Activated B cell treated with CpG ODN at 0.5 μM for 24 hours (primary cell): ENCODE data around the gene ZNF563. TPM values are rescaled to one million over a fixed set of nuclear protein-coding genes. Genes with fewer than 3 reads are reported as not detected.

ENCODE experiments used
- ATAC-seq: fragments of 200-7000 bp; cut with Tn5 transposase; one replicate; pipeline ENCODE4 v1.10.0; 2021; ENCODE audit warnings: low read depth, mild to moderate bottlenecking, moderate library complexity
- CTCF ChIA-PET: fragments of 350-600 bp; sonication (Branson Sonifier 250); formaldehyde crosslinking; loops from one replicate; lab custom pipeline; 2021; ENCODE audit warnings: antibody characterized with exemption; lab: Charles Lee
- POLR2A ChIA-PET: fragments of 350-600 bp; sonication (Branson Sonifier 250); formaldehyde crosslinking; loops from one replicate; lab custom pipeline; 2021; ENCODE audit warnings: antibody characterized with exemption; lab: Charles Lee
- DNase-seq: peaks from one replicate; pipeline ENCODE4 v3.0.0; 2022
- H3K27ac Mint-ChIP-seq: one replicate; pipeline ENCODE4 v1.8.0; 2020; ENCODE audit warnings: mixed read lengths
- H3K27me3 Mint-ChIP-seq: one replicate; pipeline ENCODE4 v1.8.0; 2021; ENCODE audit warnings: mixed read lengths
- H3K36me3 Mint-ChIP-seq: one replicate; pipeline ENCODE4 v1.8.0; 2021; ENCODE audit warnings: low read depth, mixed read lengths
- H3K4me1 Mint-ChIP-seq: one replicate; pipeline ENCODE4 v1.8.0; 2021; ENCODE audit warnings: mixed read lengths
- H3K4me3 Mint-ChIP-seq: one replicate; pipeline ENCODE4 v1.8.0; 2020; ENCODE audit warnings: mild to moderate bottlenecking, mixed read lengths
- H3K9me3 Mint-ChIP-seq: one replicate; pipeline ENCODE4 v1.8.0; 2020; ENCODE audit warnings: mixed read lengths
- intact Hi-C: fragments of 100-400 bp; cut with micrococcal nuclease; formaldehyde crosslinking; loops from one replicate; pipeline ENCODE4 v1.15.1; 2024
- total RNA-seq: library from RNA; stranded (reverse); gene quantifications from 2 replicates; pipeline ENCODE4 v1.2.3, GENCODE V29; 2022
- TF ChIP-seq, protein P1 (sequence below): fragments of 200-600 bp; IDR thresholded peaks from one replicate; pipeline ENCODE4 v1.8.0; 2022; ENCODE audit warnings: antibody characterized with exemption, mild to moderate bottlenecking

ZNF563 gene
- 3.6 and 3.7 TPM in 2 replicates for total RNA-seq

GRCh38 chr19:12333162-12334159 lies at the start of gene ZNF563:
TSS of gene ZNF563 (minus strand) at chr19:12333633. CDS start at chr19:12333482, 151 bp downstream.
- ATAC-seq (peak; percentile 86), DNase-seq (peak; percentile 93)
- intact Hi-C loops = loop anchor here (1.0 to 5.0 kb wide), 7 partner anchors 32 to 409 kb away; partner anchors contain the start of genes MAN2B1, WDR83, ZNF442 and ZNF443
- POLR2A ChIA-PET = interaction anchor here (0.5 to 4.1 kb wide), 27 partner anchors 26 to 958 kb away, joined by 3 to 67 read pairs (median 4); partner anchors contain the start of genes ZNF136, ZNF20, ZNF44 and ZNF441
- H3K27me3 Mint-ChIP-seq = no peaks in the 10 kb centered on the region
- CTCF ChIA-PET = interaction anchor here (0.9 to 1.9 kb wide), 3 partner anchors 11 to 32 kb away, joined by 3 to 7 read pairs (median 4); partner anchors contain the start of gene ZNF442
- H3K4me3 Mint-ChIP-seq = peak within 1 kb of the TSS; percentile 96
- H3K4me1 Mint-ChIP-seq = peaks cover 39% of the 10 kb centered on the region
- TF ChIP-seq, protein P1, sequence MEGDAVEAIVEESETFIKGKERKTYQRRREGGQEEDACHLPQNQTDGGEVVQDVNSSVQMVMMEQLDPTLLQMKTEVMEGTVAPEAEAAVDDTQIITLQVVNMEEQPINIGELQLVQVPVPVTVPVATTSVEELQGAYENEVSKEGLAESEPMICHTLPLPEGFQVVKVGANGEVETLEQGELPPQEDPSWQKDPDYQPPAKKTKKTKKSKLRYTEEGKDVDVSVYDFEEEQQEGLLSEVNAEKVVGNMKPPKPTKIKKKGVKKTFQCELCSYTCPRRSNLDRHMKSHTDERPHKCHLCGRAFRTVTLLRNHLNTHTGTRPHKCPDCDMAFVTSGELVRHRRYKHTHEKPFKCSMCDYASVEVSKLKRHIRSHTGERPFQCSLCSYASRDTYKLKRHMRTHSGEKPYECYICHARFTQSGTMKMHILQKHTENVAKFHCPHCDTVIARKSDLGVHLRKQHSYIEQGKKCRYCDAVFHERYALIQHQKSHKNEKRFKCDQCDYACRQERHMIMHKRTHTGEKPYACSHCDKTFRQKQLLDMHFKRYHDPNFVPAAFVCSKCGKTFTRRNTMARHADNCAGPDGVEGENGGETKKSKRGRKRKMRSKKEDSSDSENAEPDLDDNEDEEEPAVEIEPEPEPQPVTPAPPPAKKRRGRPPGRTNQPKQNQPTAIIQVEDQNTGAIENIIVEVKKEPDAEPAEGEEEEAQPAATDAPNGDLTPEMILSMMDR = no peak
- H3K36me3 Mint-ChIP-seq = peaks cover 3% of the 10 kb centered on the region
- H3K27ac Mint-ChIP-seq = peak within 1 kb of the TSS; percentile 92
- no peaks in the 10 kb centered on the region for H3K9me3 Mint-ChIP-seq

DNA sequence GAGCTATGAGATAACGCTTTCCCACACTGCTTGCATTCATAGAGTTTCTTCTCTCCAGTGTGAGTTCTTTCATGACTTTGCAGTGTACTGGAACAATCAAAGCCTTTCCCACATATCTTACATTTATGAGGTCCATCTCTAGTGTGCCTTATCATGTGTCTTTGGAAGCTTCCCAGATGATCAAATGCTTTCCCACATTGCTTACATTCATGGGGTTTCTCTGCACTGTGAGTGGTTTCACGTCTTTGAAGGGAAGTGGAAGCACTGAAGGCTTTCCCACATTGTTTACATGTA lies 47.0 kb upstream of the ZNF563 start:
- H3K9me3 Mint-ChIP-seq = peaks cover 31% of the 10 kb centered on the region
- H3K4me3 Mint-ChIP-seq = no peak overlapping the region
- peaks cover 60% of the 10 kb centered on the region for H3K36me3 Mint-ChIP-seq
- peaks cover 9% of the 10 kb centered on the region for H3K4me1 Mint-ChIP-seq
- ChIA-PET CTCF (no interaction called here), POLR2A (no interaction called here)
- TF ChIP-seq, protein P1 = no peak
- DNase-seq = no peak
- no peak overlapping the region for H3K27ac Mint-ChIP-seq
- intact Hi-C loops = no loop called here
- no peaks in the 10 kb centered on the region for H3K27me3 Mint-ChIP-seq
- ATAC-seq = no peak

GRCh38 chr19:12379732-12380443 lies 46.5 kb upstream of the ZNF563 start:
- ATAC-seq = no peak
- no peaks in the 10 kb centered on the region for H3K27me3 Mint-ChIP-seq
- DNase-seq = no peak
- CTCF ChIA-PET = no interaction called here
- H3K36me3 Mint-ChIP-seq = peaks cover 60% of the 10 kb centered on the region
- peaks cover 33% of the 10 kb centered on the region for H3K9me3 Mint-ChIP-seq
- no peak overlapping the region for H3K4me3 Mint-ChIP-seq
- no peak overlapping the region for H3K27ac Mint-ChIP-seq
- intact Hi-C loops = no loop called here
- POLR2A ChIA-PET = interaction anchor here (0.6 kb wide), 1 partner anchor 141 kb away, joined by 7 read pairs; no protein-coding TSS in a partner anchor
- TF ChIP-seq, protein P1 = no peak
- H3K4me1 Mint-ChIP-seq = peaks cover 9% of the 10 kb centered on the region

GRCh38 chr19:12374026-12374425 lies 40.6 kb upstream of the ZNF563 start:
- intact Hi-C loops = no loop called here
- TF ChIP-seq, protein P1 = no peak
- H3K36me3 Mint-ChIP-seq = peaks cover 16% of the 10 kb centered on the region
- ChIA-PET CTCF (no interaction called here), POLR2A (no interaction called here)
- no peak overlapping the region for H3K27ac Mint-ChIP-seq
- no peaks in the 10 kb centered on the region for H3K4me1 Mint-ChIP-seq
- no peaks in the 10 kb centered on the region for H3K27me3 Mint-ChIP-seq
- ATAC-seq (no peak), DNase-seq (no peak)
- H3K4me3 Mint-ChIP-seq = no peak overlapping the region
- peaks cover 17% of the 10 kb centered on the region for H3K9me3 Mint-ChIP-seq
